Mesothelial cell of epicardium (in vitro differentiated cells): ENCODE measurements around the gene CHIT1. TPM values are rescaled to one million over a fixed set of nuclear protein-coding genes. Genes with fewer than 3 reads are reported as not detected.

Experiments
- DNase-seq, 2 experiments: peaks; one replicate each; pipeline ENCODE4 v3.0.0; 2021; ENCODE audit warnings: low spot score in 2 of 2; ENCODE audit not compliant: unreplicated experiment in 2 of 2
- H3K27ac Mint-ChIP-seq: 2 replicates; pipeline ENCODE4 v1.8.0; 2021; ENCODE audit warnings: mixed read lengths
- H3K27me3 Mint-ChIP-seq: 2 replicates; pipeline ENCODE4 v1.8.0; 2021; ENCODE audit warnings: low read depth, mixed read lengths
- H3K36me3 Mint-ChIP-seq: 2 replicates; pipeline ENCODE4 v1.8.0; 2021; ENCODE audit warnings: mixed read lengths
- H3K4me1 Mint-ChIP-seq: 2 replicates; pipeline ENCODE4 v1.8.0; 2021; ENCODE audit warnings: mixed read lengths
- H3K4me3 Mint-ChIP-seq: 2 replicates; pipeline ENCODE4 v1.8.0; 2021; ENCODE audit warnings: mild to moderate bottlenecking, moderate library complexity, mixed read lengths
- H3K9me3 Mint-ChIP-seq: 2 replicates; pipeline ENCODE4 v1.8.0; 2021; ENCODE audit warnings: mixed read lengths
- CTCF ChIP-seq: fragments of 200-600 bp; sonication (generic); IDR thresholded peaks from one replicate; pipeline ENCODE4 v1.5.0; 2021; ENCODE audit warnings: antibody characterized with exemption; ENCODE audit not compliant: unreplicated experiment
- total RNA-seq: library from RNA; stranded (reverse); gene quantifications from 3 replicates; pipeline ENCODE4 v1.2.1, GENCODE V29; 2021

The CHIT1 gene
- total RNA-seq, 1 donor from 2014 or later, result 0.13 TPM

GRCh38 chr1:203185061-203185461 is 44.4 kb downstream of the CHIT1 start:
- no peaks in the 10 kb centered on the region for H3K9me3 Mint-ChIP-seq
- peaks cover 25% of the 10 kb centered on the region for H3K4me1 Mint-ChIP-seq
- H3K4me3 Mint-ChIP-seq, result no peak overlapping the region
- H3K27me3 Mint-ChIP-seq, result no peaks in the 10 kb centered on the region
- no peak for TF ChIP-seq CTCF
- no peak for DNase-seq
- H3K27ac Mint-ChIP-seq, result no peak overlapping the region
- no peaks in the 10 kb centered on the region for H3K36me3 Mint-ChIP-seq

DNA sequence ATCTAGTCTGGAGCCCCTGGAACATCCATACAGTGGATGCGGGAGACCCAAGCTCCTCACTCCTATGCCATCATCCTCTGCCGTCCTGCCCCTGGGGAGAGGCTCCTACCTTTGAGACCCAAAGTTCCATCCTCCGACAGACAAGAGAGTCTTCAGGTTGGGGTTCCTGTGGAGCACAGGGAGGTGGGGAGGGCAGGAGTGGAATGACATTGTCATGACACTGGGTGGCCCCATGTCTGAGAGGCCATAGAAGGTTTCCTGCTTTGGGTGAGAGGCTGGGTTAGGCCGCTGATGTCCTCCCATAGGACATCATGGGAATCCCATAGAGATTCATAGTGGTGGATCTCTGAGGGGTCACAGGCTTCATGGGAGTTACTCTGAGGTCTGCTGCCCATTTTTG is 45.0 kb downstream of the CHIT1 start:
- TF ChIP-seq CTCF, result no peak
- no peaks in the 10 kb centered on the region for H3K36me3 Mint-ChIP-seq
- H3K27me3 Mint-ChIP-seq, result no peaks in the 10 kb centered on the region
- H3K4me1 Mint-ChIP-seq, result peaks cover 25% of the 10 kb centered on the region
- H3K4me3 Mint-ChIP-seq, result no peak overlapping the region
- no peaks in the 10 kb centered on the region for H3K9me3 Mint-ChIP-seq
- no peak for DNase-seq
- no peak overlapping the region for H3K27ac Mint-ChIP-seq

DNA sequence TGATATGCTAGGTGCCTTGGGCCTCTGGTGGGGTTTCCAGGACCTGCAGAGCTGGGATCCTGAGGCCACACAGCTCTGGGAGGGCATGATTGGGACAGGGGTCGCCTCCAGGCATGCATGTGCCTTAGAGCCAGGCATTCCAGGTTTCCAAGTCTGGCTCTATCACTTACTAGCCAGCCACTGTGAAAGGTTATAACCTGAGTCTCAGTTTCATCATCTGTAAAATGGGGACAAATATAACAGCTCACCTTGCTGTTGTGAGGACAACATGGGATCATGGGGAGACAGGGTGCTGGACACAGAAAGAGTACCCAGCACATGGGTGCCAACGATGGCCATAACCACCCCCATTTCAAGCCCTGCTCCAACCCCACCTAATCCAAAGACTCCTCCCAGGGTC is 45.6 kb downstream of the CHIT1 start:
- Mint-ChIP-seq H3K4me1 (peaks cover 25% of the 10 kb centered on the region), H3K36me3 (no peaks in the 10 kb centered on the region), H3K27ac (no peak overlapping the region), H3K9me3 (no peaks in the 10 kb centered on the region), H3K4me3 (no peak overlapping the region), H3K27me3 (no peaks in the 10 kb centered on the region)
- no peak for TF ChIP-seq CTCF
- no peak for DNase-seq

- no peak for TF ChIP-seq CTCF
- no peak for DNase-seq
- no peak overlapping the region for H3K4me3 Mint-ChIP-seq
- no peaks in the 10 kb centered on the region for H3K27me3 Mint-ChIP-seq
- no peaks in the 10 kb centered on the region for H3K9me3 Mint-ChIP-seq
- peaks cover 26% of the 10 kb centered on the region for H3K4me1 Mint-ChIP-seq
- no peaks in the 10 kb centered on the region for H3K36me3 Mint-ChIP-seq
- H3K27ac Mint-ChIP-seq, result no peak overlapping the region
These were observed 47.0 kb downstream of the CHIT1 start for GRCh38 chr1:203182387-203182953.

DNA sequence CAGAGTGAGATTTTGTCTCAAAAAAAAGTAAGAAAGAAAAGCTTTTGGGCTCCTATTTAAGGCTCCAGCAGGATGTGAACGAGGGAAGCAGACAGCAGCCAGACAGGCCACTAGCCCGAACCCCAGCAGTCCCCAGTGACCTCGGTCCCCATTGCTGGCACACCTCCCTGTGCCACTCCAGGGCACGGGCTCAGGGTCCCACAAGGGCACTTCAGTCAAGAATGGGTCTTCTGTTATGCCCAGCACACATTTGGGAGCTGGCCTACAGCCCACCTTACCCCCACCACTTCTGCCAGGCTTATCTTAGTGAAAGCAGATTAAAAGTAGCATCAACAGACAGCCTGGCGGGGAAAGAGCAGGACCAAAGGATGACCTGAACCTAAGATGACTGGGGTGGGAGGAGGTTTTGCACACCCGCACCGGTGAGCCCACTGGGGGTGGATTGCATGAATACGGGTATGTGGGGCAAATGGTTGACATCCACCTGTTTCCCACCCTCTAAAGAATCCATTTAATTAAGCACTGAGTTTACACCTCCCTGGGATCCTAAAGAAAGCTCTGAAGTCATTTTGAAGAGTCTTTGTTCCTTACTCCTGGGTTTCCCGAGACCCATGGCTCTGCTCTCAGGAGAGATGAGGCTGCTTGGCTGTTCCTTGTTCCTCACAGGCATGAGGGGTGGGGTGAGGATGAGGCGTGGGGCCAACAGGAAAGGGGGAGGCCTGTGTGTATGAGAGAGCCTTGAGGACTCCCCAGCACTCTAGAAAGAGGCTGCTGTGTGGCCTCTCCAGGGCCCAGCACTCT is 47.7 kb downstream of the CHIT1 start:
- Mint-ChIP-seq H3K4me3 (no peak overlapping the region), H3K27ac (no peak overlapping the region), H3K9me3 (no peaks in the 10 kb centered on the region), H3K36me3 (no peaks in the 10 kb centered on the region), H3K27me3 (no peaks in the 10 kb centered on the region), H3K4me1 (peaks cover 20% of the 10 kb centered on the region)
- no peak for DNase-seq
- no peak for TF ChIP-seq CTCF
